GM12878 (cell line): Measurements from ENCODE around the gene PTGES3L. TPM values are rescaled to one million over a fixed set of nuclear protein-coding genes. Genes with fewer than 3 reads are reported as not detected.

Source experiments
- ATAC-seq: fragments of 200-7000 bp; cut with Tn5 transposase; 3 replicates; pipeline ENCODE4 v1.9.1; 2020; ENCODE audit warnings: mild to moderate bottlenecking, moderate library complexity
- BruUV-seq: library from RNA; stranded (reverse); fragments of 400-500 nt; replicated peaks from 2 replicates; lab custom pipeline; 2021; lab: Mats Ljungman, UMichigan
- CTCF ChIA-PET: fragments of 300-600 bp; sonication (Branson Sonifier 250); formaldehyde crosslinking; extraction: SDS; loops from one replicate; lab custom pipeline; 2021; ENCODE audit warnings: inconsistent platforms; lab: Yijun Ruan, JAX
- POLR2A ChIA-PET: fragments of 350-600 bp; formaldehyde crosslinking; extraction: SDS; loops from one replicate; lab custom pipeline; 2021; ENCODE audit warnings: inconsistent platforms; lab: Charles Lee
- RAD21 ChIA-PET: fragments of 300-600 bp; sonication (Branson Sonifier 250); formaldehyde crosslinking; loops from one replicate; lab custom pipeline; 2023; ENCODE audit warnings: antibody characterized with exemption; ENCODE audit not compliant: unreplicated experiment; lab: Charles Lee
- SMC1A ChIA-PET: fragments of 300-600 bp; sonication (Branson Sonifier 250); formaldehyde crosslinking; loops from one replicate; lab custom pipeline; 2023; ENCODE audit not compliant: unreplicated experiment, uncharacterized antibody; lab: Charles Lee
- DNase-seq: peaks from one replicate; pipeline ENCODE4 v3.0.0-alpha.2; 2011; ENCODE audit warnings: low read depth, low spot score
- FAIRE-seq: peaks from 3 replicates; lab custom pipeline; 2011; peaks lifted over from hg19 to GRCh38; lab: Jason Lieb, UNC
- H2AFZ ChIP-seq: 2 replicates; pipeline ENCODE4 v1.6.0; 2011; ENCODE audit warnings: low read depth, low read length, control low read depth; ENCODE audit not compliant: control insufficient read depth
- H3K27ac ChIP-seq: 2 replicates; pipeline ENCODE4 v1.5.1; 2011; ENCODE audit warnings: control low read depth; ENCODE audit not compliant: control insufficient read depth, insufficient read depth
- H3K27me3 ChIP-seq, 2 experiments: replicated peaks in 1 of 2; 2 replicates each; pipeline versions ENCODE4 v1.6.0 to v1.6.1; 2011; ENCODE audit warnings: low read length in 1 of 2; ENCODE audit not compliant: control insufficient read depth in 2 of 2, insufficient read depth in 2 of 2
- H3K36me3 ChIP-seq, 2 experiments: 2 replicates each; pipeline ENCODE4 v1.5.1; 2011; ENCODE audit warnings: low read length in 1 of 2; ENCODE audit not compliant: control insufficient read depth in 2 of 2, insufficient read depth in 2 of 2
- H3K4me1 ChIP-seq: 2 replicates; pipeline ENCODE4 v1.6.1; 2011; ENCODE audit warnings: mild to moderate bottlenecking, low read length, moderate library complexity, mixed read lengths; ENCODE audit not compliant: control insufficient read depth, insufficient read depth
- H3K4me2 ChIP-seq: 2 replicates; pipeline ENCODE4 v1.6.0; 2011; ENCODE audit warnings: control low read depth; ENCODE audit not compliant: control insufficient read depth, insufficient read depth
- H3K4me3 ChIP-seq: fragments of 200-600 bp; sonication (generic); 2 replicates; pipeline ENCODE4 v1.5.1; 2016
- H3K79me2 ChIP-seq: 2 replicates; pipeline ENCODE4 v1.6.0; 2011; ENCODE audit warnings: low read length; ENCODE audit not compliant: control insufficient read depth, insufficient read depth
- H3K9ac ChIP-seq: 2 replicates; pipeline ENCODE4 v1.8.0; 2011; ENCODE audit warnings: low read length, control low read depth, mixed read lengths; ENCODE audit not compliant: control insufficient read depth, insufficient read depth
- H3K9me3 ChIP-seq: replicated peaks from 3 replicates; pipeline ENCODE4 v1.5.1; 2011; ENCODE audit warnings: mild to moderate bottlenecking, low read length; ENCODE audit not compliant: control insufficient read depth, insufficient read depth
- H4K20me1 ChIP-seq: 2 replicates; pipeline ENCODE4 v1.6.0; 2011; ENCODE audit not compliant: control insufficient read depth, insufficient read depth
- BACH1 ChIP-seq: fragments of 450-650 bp; IDR thresholded peaks from 2 replicates; pipeline ENCODE4 v1.6.1; 2017; ENCODE audit warnings: mild to moderate bottlenecking, borderline replicate concordance
- CREB1 ChIP-seq: IDR thresholded peaks from 2 replicates; pipeline ENCODE4 v1.6.1; 2012; ENCODE audit warnings: low read depth, mild to moderate bottlenecking, inconsistent platforms
- CREM ChIP-seq: IDR thresholded peaks from 2 replicates; pipeline ENCODE4 v1.6.1; 2014; ENCODE audit warnings: antibody characterized with exemption, low read depth
- GABPA ChIP-seq: IDR thresholded peaks from 2 replicates; pipeline ENCODE4 v1.6.1; 2014; ENCODE audit warnings: antibody characterized with exemption, low read depth, mild to moderate bottlenecking, inconsistent platforms
- MTA3 ChIP-seq: IDR thresholded peaks from 2 replicates; pipeline ENCODE4 v1.6.1; 2012; ENCODE audit warnings: low read length, inconsistent platforms, borderline replicate concordance
- PML ChIP-seq: IDR thresholded peaks from 2 replicates; pipeline ENCODE4 v1.6.1; 2012; ENCODE audit warnings: low read length, inconsistent platforms
- POLR2A ChIP-seq: IDR thresholded peaks from 2 replicates; pipeline ENCODE4 v1.6.1; 2011; ENCODE audit warnings: low read depth, mild to moderate bottlenecking, low read length
- POLR2AphosphoS5 ChIP-seq: IDR thresholded peaks from 2 replicates; pipeline ENCODE4 v1.6.1; 2011; ENCODE audit warnings: mild to moderate bottlenecking, low read length, inconsistent platforms
- POU2F2 ChIP-seq: IDR thresholded peaks from 3 replicates; pipeline ENCODE4 v1.6.1; 2011; ENCODE audit warnings: low read depth, mild to moderate bottlenecking, low read length, borderline replicate concordance
- RBBP5 ChIP-seq: fragments of 200-600 bp; sonication (generic); conservative IDR thresholded peaks from 2 replicates; pipeline ENCODE4 v1.6.1; 2016
- SMAD1 ChIP-seq: fragments of 450-650 bp; IDR thresholded peaks from 2 replicates; pipeline ENCODE4 v1.6.1; 2018; ENCODE audit warnings: mild to moderate bottlenecking, low read depth; ENCODE audit not compliant: partially characterized antibody
- SMAD5 ChIP-seq: IDR thresholded peaks from 2 replicates; pipeline ENCODE4 v1.6.1; 2016; ENCODE audit warnings: antibody characterized with exemption, low read depth
- TAF1 ChIP-seq: IDR thresholded peaks from 2 replicates; pipeline ENCODE4 v1.6.1; 2011; ENCODE audit warnings: mild to moderate bottlenecking, low read depth, low read length, borderline replicate concordance
- WGBS: methylation state at CpG from one replicate; pipeline ENCODE4 v1.1.6; 2016; ENCODE audit warnings: low lambda C conversion rate; ENCODE audit not compliant: insufficient replicate concordance, insufficient coverage; ENCODE audit errors: missing lambda C conversion rate; 5-methylcytosine and 5-hydroxymethylcytosine counted together
- in situ Hi-C: fragments of 300-500 bp; cut with MboI; formaldehyde crosslinking; loops from 9 replicates; pipeline ENCODE4 v1.14.3; 2018; ENCODE audit warnings: mixed read lengths
- intact Hi-C: fragments of 100-400 bp; cut with micrococcal nuclease; formaldehyde crosslinking; loops from one replicate; pipeline ENCODE4 v1.14.2; 2022; ENCODE audit not compliant: unreplicated experiment
- polyA plus RNA-seq, 11 experiments: library from polyadenylated mRNA; depleted of rRNA in 4 of 11; unstranded in 6 of 11; stranded (reverse) in 5 of 11; fragments of >200 nt; fragmentation: Nextera tagmentation in 4 of 11; fragmentation: Illumina TruSeq in 1 of 11; extraction: Ambion mirVana in 4 of 11; extraction: Trizol in 1 of 11; gene quantifications; 1 replicate in 1 of 11; 2 replicates in 10 of 11; pipeline versions ENCODE4 v1.2.1 to v1.2.3, GENCODE V29; 2011 to 2016; ENCODE audit warnings: inconsistent platforms in 2 of 11, missing spikeins in 2 of 11, low read depth in 1 of 11
- total RNA-seq, 4 experiments: library from RNA; depleted of rRNA in 3 of 4; stranded (reverse); fragments of >200 nt in 3 of 4; fragmentation: Illumina TruSeq in 1 of 4; extraction: Trizol in 1 of 4; gene quantifications; 2 replicates each; pipeline versions ENCODE4 v1.2.1 to v1.2.3, GENCODE V29; 2013 to 2021

PTGES3L gene
- total and polyA plus RNA-seq, 10 of the 15 experiments (the other 5 are each of a cell fraction or from before 2014, with no cell fraction given): 0.11 to 2.3 (median 0.98) TPM

- FAIRE-seq (no peak), DNase-seq (no peak), ATAC-seq (no peak)
- BruUV-seq: no TSS peak
- no peak overlapping the region for H3K4me2 ChIP-seq
- H3K36me3 ChIP-seq: no peaks in the 10 kb centered on the region
- ChIA-PET SMC1A (no interaction called here), RAD21 (no interaction called here), CTCF (interaction anchor here (0.6 kb wide), 1 partner anchor 29 kb away, joined by 3 read pairs; no protein-coding TSS in a partner anchor), POLR2A (no interaction called here)
- H2AFZ ChIP-seq: no peak overlapping the region
- intact Hi-C loops (no loop called here), in situ Hi-C loops (loop anchor here (10.0 kb wide), 1 partner anchor 188 kb away; the partner anchor contains the start of gene TMEM106A)
- WGBS: 20% methylated on average over 5 of the region's 5 CpGs
- TF ChIP-seq POLR2A (no peak), POLR2AphosphoS5 (no peak), GABPA (no peak)
- no peaks in the 10 kb centered on the region for H3K79me2 ChIP-seq
- no peaks in the 10 kb centered on the region for H4K20me1 ChIP-seq
- peaks cover 7% of the 10 kb centered on the region; the same call in 1 of the 2 replicates for H3K4me1 ChIP-seq
- no peaks in the 10 kb centered on the region for H3K27me3 ChIP-seq
- no peaks in the 10 kb centered on the region for H3K9me3 ChIP-seq
- H3K4me3 ChIP-seq: no peak overlapping the region
- H3K9ac ChIP-seq: no peak overlapping the region
- no peak overlapping the region for H3K27ac ChIP-seq
Measured at GRCh38 chr17:43026595-43026994, 46.7 kb upstream of the PTGES3L start.

- no peak overlapping the region for H3K4me3 ChIP-seq
- POLR2A ChIA-PET: no interaction called here
- H3K9ac ChIP-seq: no peak overlapping the region
- intact Hi-C loops: no loop called here
- SMC1A ChIA-PET: no interaction called here
- CTCF ChIA-PET: interaction anchor here (0.6 kb wide), 2 partner anchors 30 to 196 kb away, joined by 3 to 5 read pairs; no protein-coding TSS in a partner anchor
- H2AFZ ChIP-seq: no peak overlapping the region
- ATAC-seq: no peak
- H3K9me3 ChIP-seq: no peaks in the 10 kb centered on the region
- no peak overlapping the region for H3K4me2 ChIP-seq
- FAIRE-seq: no peak
- WGBS: 68% methylated on average over 15 of the region's 16 CpGs
- H3K27ac ChIP-seq: no peak overlapping the region
- no peaks in the 10 kb centered on the region for H3K36me3 ChIP-seq
- no peaks in the 10 kb centered on the region for H3K27me3 ChIP-seq
- BruUV-seq: no TSS peak
- H4K20me1 ChIP-seq: no peaks in the 10 kb centered on the region
- TF ChIP-seq MTA3: no peak
- no peak for TF ChIP-seq CREB1
- no peak for TF ChIP-seq BACH1
- TF ChIP-seq TAF1: no peak
- no peak for TF ChIP-seq CREM
- no peak for TF ChIP-seq RBBP5
- TF ChIP-seq PML: no peak
- TF ChIP-seq SMAD1: no peak
- TF ChIP-seq POU2F2: no peak
- TF ChIP-seq SMAD5: no peak
- TF ChIP-seq, all 136 proteins: peak for 0
- Histone ChIP-seq H3K4me1 (peaks cover 7% of the 10 kb centered on the region; the same call in 1 of the 2 replicates), H3K79me2 (no peaks in the 10 kb centered on the region)
- no peak for DNase-seq
- in situ Hi-C loops: loop anchor here (10.0 kb wide), 1 partner anchor 189 kb away; the partner anchor contains the start of gene TMEM106A
- RAD21 ChIA-PET: no interaction called here
Measured at GRCh38 chr17:43025766-43026537, 46.1 kb upstream of the PTGES3L start.
